ENCODE results near the gene TPPP2.

Gene TPPP2

DNA sequence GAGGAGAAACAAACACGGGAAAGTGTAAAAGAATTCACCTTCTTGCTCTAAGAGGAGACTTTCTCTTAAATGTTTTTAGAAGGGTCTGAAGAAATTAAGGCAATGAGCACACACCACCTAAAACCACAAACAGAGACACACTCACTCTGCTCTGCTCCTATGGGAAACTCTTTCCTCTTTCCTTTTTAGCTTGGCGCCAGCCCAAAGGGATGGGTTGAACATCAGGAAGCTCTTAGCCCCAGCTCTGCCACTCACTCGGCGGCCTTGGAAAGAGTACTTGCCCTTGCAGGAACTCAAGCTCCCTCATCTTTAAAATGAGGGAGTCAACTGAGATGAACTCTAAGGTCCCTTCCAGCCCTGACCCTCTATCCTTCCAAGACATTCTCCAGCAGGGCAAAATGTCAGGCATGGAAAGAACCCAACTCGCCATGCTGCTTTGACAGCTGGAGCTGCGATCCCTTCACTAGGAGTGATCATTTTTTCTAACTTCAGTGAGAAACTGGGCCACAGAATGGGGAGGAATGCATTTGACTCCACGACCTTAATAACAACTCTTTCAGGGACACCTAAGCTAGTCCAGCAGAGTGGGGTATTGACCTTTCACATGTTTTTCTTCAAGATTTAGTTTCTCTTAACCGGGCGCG lies 26.6 kb downstream of the TPPP2 start:
- in situ Hi-C loops (cut with MboI; ENCODE audit: low sequenced_read_pairs), result no loop called here

GRCh38 chr14:21057803-21058675 lies 28.0 kb downstream of the TPPP2 start, which contains the start of gene RNASE8:
Gene RNASE8 (plus strand): TSS chr14:21057822. CDS start chr14:21057893, 71 bp downstream.
- in situ Hi-C loops (cut with MboI; ENCODE audit: low sequenced_read_pairs), result no loop called here

GRCh38 chr14:21058903-21059302 lies 28.9 kb downstream of the TPPP2 start:
- in situ Hi-C loops (cut with MboI; ENCODE audit: low sequenced_read_pairs), result no loop called here

GRCh38 chr14:21059842-21060613 lies 30.0 kb downstream of the TPPP2 start:
- in situ Hi-C loops (cut with MboI; ENCODE audit: low sequenced_read_pairs), result no loop called here

GRCh38 chr14:21060614-21061346 lies 30.8 kb downstream of the TPPP2 start:
- in situ Hi-C loops (cut with MboI; ENCODE audit: low sequenced_read_pairs), result no loop called here

DNA sequence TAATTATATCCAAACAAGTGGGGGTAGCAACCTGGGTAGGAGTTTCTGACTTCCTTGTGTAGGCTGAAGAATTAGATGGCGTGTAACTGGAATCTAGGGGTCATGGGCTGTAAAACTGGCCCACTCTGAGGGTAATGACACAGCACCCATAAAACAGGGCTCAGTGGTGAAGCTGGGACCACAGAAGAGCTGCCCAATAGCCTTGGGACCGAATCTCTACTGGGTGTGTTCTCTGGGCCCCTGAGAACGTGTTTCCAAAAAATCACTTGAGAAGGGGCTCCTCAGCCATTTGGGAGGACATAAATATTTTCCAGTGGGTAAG lies 31.3 kb downstream of the TPPP2 start:
- in situ Hi-C loops (cut with MboI; ENCODE audit: low sequenced_read_pairs), result no loop called here

DNA sequence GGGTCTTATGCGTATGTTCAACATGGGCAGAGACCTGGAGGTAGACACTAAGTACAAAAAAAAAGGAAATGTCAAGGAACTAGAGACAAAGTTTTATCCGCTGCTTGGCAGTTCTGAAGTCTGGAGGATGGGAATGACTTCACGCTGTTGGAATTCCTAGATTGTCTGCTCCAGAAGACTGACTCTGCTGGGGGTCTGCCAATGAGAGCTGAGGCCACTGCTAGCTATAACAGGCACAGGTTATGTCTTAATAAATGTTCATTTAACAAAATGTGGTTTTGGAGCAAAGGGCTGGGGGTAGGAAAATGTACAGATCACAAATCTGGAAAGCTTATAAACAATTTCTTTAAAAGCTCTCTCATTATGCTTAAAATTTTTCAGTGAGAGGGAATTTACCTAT lies 33.5 kb downstream of the TPPP2 start:
- in situ Hi-C loops (cut with MboI; ENCODE audit: low sequenced_read_pairs), result no loop called here

DNA sequence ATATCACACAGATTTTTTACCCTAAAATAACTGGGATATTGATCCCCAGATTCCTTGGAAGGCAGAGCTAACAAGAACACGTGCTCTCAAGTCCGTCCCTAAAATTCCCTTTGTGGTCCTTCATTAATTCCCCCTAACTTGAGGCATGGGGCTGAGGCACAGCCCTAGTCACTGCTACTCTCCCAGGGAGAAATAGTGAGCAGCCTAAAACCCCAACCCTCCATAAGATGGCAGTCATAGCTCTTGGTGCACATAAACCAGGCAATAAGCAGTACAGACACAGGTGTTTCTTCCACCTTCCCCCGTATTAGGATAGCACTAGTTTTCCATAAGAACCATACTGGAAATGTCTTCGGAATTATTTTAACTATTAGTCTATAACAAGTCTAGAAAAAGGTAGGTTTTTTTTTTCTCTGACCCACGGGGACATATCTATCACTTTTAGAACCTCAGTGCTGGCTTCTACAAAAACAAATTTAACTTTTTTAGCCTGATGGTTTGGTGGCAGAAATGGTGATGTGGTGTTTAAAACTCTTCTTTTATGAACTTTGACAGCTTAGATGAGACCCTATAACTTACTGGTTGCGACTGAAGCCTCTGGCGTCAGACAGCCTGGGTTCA lies 37.0 kb downstream of the TPPP2 start:
- in situ Hi-C loops (cut with MboI; ENCODE audit: low sequenced_read_pairs), result no loop called here

- in situ Hi-C loops (cut with MboI; ENCODE audit: low sequenced_read_pairs), result no loop called here
Observed at GRCh38 chr14:21068521-21069387, 38.7 kb downstream of the TPPP2 start.

- in situ Hi-C loops (cut with MboI; ENCODE audit: low sequenced_read_pairs), result no loop called here
Observed at GRCh38 chr14:21069388-21070082, 39.5 kb downstream of the TPPP2 start.

GRCh38 chr14:21070083-21070609 lies 40.1 kb downstream of the TPPP2 start, which contains the start of gene ARHGEF40:
Gene ARHGEF40 (plus strand): TSS chr14:21070304. CDS start chr14:21070397, 93 bp downstream.
- in situ Hi-C loops (cut with MboI; ENCODE audit: low sequenced_read_pairs), result no loop called here

DNA sequence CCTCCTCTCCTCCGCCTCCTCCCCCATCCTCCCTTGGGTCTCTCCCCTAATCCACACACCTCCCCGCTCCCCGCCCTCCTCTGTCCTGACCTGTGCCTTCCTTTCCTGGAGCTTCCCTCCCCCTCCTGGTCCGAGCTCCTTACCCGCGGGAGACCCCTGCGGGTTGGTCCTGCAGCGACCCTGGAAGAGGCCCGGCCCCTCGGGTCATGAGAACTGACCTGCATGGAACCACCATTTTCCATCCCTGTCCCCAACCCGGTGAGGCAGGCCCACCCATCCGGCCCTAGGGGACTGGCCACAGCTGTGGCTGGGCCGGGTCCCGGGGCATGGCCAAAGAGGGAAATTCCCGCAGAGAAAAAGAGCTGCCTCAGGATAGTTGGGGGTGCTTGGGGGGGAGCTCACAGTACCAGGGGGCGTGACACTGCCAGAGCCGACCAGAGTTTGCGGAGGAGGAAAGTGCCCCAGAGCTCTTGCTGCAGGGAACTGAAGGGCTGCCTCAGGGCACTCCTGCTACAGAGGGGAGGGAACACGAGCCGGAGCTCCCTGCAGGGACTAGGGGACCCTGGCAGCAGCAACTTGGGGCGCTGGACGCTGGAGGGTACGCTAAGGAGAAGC lies 40.7 kb downstream of the TPPP2 start:
- in situ Hi-C loops (cut with MboI; ENCODE audit: low sequenced_read_pairs), result no loop called here

DNA sequence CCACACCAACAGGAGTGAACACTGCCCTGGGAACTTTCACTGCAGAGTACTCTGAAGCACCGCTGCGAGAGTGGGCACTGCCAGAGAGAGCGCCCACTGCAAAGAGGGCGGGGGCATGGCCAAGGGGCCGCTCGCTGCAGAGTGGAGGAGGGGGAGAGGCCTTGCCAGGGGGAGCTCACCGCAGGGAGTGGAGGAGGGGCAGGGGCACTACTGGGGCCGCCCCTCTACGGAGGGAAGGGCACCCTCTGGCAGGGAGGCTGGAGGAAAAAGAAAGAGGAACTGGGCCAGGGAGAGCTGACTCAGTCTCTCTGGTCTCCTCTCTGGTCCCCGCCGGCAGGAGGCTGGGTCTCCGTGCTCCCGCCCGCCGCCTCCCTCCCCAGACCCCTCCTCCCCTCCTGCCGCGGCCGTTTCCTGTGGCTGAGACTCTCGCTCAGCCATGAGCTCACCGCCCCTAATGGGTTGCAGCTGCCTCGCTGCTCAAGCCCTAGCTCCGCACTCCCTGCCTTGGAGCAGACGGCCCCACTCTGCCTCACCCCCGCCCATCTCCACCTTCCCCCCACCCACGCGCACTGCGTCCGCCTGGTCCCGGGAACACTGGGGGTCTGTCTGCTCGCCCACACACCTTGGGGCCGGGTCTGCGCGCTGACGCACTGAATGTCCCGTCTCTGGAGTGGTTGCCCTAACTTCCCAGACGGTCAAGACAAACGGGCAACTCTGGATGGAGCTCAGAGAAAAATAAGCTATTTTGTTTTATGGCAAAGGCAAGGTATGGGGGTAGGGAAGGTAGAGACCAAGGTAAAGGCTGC lies 41.4 kb downstream of the TPPP2 start:
- in situ Hi-C loops (cut with MboI; ENCODE audit: low sequenced_read_pairs), result no loop called here

DNA sequence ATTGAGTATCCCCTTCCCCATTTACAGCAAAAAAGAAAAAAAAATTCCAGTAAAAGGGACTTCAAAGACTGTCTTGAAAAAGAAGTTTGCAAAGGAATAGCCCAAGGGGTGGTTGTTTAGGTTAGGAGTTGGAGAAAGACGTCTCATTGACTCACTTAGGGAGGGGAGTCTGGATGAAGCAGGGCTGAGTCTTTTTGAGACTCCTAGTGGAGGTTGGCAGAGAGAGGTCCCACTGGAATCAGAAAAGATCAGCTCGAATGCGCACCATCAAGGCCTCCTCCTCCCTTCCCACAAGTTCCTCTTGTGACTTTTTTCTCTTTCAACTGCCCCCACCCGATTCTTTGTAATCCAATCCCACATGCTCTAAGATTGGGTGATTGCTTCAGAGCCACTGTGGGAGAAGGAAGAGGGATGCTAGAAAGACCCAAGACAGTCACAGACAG lies 42.0 kb downstream of the TPPP2 start:
- in situ Hi-C loops (cut with MboI; ENCODE audit: low sequenced_read_pairs), result no loop called here

GRCh38 chr14:21072781-21073339 lies 42.8 kb downstream of the TPPP2 start:
- in situ Hi-C loops (cut with MboI; ENCODE audit: low sequenced_read_pairs), result no loop called here

DNA sequence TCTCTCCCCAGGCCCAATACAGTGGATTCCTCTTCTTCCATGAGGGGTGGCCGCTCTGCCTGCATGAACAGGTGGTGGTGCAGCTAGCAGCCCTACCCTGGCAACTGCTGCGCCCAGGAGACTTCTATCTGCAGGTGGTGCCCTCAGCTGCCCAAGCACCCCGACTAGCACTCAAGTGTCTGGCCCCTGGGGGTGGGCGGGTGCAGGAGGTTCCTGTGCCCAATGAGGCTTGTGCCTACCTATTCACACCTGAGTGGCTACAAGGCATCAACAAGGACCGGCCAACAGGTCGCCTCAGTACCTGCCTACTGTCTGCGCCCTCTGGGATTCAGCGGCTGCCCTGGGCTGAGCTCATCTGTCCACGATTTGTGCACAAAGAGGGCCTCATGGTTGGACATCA lies 43.9 kb downstream of the TPPP2 start:
- in situ Hi-C loops (cut with MboI; ENCODE audit: low sequenced_read_pairs), result no loop called here

Measured in HL-60/S4 treated with phorbol 12-myristate 13-acetate at 8.2 ng/mL for 4 days and 3 days (cell line).